HG03571 (cell line): ENCODE results near the gene GNAT1.
"Not testable (repeated sequence)": the region's sequence is repeated elsewhere in the genome, so short reads cannot be mapped to it uniquely, and the experiment has no call there.

Experiments used
- ATAC-seq: cut with Tn5 transposase; IDR thresholded peaks from one replicate; pipeline ENCODE4 v1.9.1; 2021; ENCODE audit not compliant: unreplicated experiment

GNAT1 gene

GRCh38 chr3:50237754-50238548 lies 46.5 kb downstream of the GNAT1 start:
- ATAC-seq = peak; percentile 36

- no peak for ATAC-seq
Measured at GRCh38 chr3:50238549-50239026, 47.2 kb downstream of the GNAT1 start.

GRCh38 chr3:50239649-50240048 lies 48.2 kb downstream of the GNAT1 start:
- ATAC-seq = no peak

- ATAC-seq = no peak
Measured at GRCh38 chr3:50241163-50241562, 49.8 kb downstream of the GNAT1 start.

GRCh38 chr3:50241713-50242380 lies 50.4 kb downstream of the GNAT1 start:
- no peak for ATAC-seq

- no peak for ATAC-seq
Measured at GRCh38 chr3:50242381-50242770, 51.0 kb downstream of the GNAT1 start.

- no peak for ATAC-seq
Measured at GRCh38 chr3:50242851-50243542, 51.6 kb downstream of the GNAT1 start.

- ATAC-seq = no peak
Measured at GRCh38 chr3:50243543-50243895, 52.1 kb downstream of the GNAT1 start.

GRCh38 chr3:50244813-50245212 lies 53.4 kb downstream of the GNAT1 start:
- ATAC-seq = not testable (repeated sequence)

- ATAC-seq = no peak
Measured at GRCh38 chr3:50245251-50245745, 53.9 kb downstream of the GNAT1 start.

- ATAC-seq = peak; percentile 50
Measured at GRCh38 chr3:50245831-50246516, 54.6 kb downstream of the GNAT1 start.

- peak; percentile 37 for ATAC-seq
Measured at GRCh38 chr3:50246517-50246954, 55.1 kb downstream of the GNAT1 start.
